SK-N-DZ (cell line): ENCODE measurements around the gene PEPD.
"Not testable (repeated sequence)": the region's sequence is repeated elsewhere in the genome, so short reads cannot be mapped to it uniquely, and the experiment has no call there.

Experiments used
- DNase-seq: peaks from one replicate; pipeline ENCODE4 v3.0.0-alpha.2; 2015; ENCODE audit warnings: low spot score

PEPD gene

GRCh38 chr19:33498391-33499000 lies 23.1 kb downstream of the PEPD start:
- no peak for DNase-seq

DNA sequence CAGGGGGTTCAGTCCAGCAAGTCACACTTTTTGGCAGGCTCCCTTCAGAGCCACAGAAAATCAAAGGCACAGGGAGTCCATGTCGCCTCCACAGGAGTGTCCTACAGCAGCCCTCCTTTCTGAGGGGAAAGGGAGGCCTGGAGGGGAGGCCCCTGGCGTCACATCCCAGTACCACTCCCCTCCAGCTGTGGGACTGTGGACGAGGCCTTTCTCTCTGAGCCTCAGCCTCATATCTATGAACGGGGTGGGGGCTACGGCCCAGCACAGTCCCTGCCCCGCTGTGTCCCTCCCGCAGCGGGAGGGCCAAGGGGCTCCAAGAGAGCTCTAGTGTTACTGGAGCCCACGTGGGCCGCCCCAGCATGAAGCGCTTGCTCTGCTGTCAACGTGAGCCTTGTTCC lies 23.8 kb downstream of the PEPD start:
- no peak for DNase-seq

DNA sequence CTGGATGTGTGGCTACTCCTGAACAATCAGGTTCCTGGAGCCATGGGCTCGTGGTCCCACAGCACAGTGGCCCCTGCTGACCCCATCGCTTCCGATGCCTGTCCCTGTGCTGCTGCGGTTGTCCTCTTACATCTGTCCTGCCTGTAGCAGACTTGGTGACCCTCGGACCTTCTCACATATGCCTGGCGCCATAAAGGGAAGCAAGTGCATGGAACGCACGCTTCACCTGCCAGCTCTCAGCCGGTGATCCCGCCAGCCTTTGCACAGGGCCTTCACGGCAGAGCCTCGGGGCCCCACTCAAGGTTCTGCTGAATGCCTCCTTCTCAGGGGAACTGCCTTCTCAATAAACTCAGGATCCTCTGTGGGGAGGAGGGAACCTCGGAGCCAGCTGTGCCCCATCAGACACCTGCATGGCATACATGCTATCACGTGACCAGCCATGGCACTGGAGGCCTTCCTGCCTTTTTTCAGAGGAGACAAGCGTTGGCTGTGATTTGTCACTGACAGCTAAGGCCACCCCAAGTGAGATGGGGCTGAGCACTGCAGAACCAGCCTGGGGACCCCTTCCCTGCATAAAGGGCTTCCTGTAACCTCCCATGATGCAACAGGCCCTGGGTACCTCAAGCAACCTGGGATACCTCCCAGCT lies 24.3 kb downstream of the PEPD start:
- DNase-seq = no peak

DNA sequence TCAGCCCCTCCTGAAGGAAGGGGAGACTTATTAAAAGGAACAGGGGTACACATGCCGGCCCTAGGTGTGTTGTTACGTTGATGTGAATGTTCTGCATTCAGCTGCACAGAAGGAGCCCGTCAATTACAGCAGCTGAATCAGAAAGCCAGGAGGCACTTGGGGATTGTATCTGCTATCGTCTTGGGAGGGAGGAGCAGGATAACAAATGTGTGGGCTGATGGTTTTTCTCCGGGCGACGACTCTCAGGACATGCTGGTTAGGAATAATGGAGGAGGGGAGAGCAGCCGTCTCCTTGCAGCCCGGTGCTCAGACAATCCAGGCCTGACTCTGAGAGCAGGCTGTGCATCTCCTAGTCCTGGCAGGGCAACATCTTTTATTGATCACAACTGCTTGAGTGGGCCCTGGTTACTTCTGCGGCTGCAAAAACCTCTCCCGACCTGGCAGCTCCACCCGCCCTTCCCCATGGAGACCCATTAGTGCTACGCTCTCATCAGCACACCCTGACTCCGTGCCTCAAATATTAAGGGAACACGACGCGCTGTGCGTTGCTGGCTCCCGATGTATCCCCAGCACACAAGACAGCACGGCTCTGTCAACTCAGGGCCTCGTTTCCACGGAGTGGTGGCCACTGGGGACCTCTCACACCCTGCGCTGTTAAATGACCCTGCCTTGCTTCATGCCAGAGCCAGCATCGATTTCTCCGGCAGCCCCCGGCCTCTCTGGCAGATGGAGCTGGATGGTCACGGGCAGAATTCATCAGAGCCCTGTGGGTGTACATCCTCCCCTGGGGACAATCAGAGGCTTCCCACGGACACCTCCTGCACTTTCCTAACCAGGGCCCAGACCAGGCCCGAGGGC lies 25.3 kb downstream of the PEPD start:
- DNase-seq = peak; percentile 64

DNA sequence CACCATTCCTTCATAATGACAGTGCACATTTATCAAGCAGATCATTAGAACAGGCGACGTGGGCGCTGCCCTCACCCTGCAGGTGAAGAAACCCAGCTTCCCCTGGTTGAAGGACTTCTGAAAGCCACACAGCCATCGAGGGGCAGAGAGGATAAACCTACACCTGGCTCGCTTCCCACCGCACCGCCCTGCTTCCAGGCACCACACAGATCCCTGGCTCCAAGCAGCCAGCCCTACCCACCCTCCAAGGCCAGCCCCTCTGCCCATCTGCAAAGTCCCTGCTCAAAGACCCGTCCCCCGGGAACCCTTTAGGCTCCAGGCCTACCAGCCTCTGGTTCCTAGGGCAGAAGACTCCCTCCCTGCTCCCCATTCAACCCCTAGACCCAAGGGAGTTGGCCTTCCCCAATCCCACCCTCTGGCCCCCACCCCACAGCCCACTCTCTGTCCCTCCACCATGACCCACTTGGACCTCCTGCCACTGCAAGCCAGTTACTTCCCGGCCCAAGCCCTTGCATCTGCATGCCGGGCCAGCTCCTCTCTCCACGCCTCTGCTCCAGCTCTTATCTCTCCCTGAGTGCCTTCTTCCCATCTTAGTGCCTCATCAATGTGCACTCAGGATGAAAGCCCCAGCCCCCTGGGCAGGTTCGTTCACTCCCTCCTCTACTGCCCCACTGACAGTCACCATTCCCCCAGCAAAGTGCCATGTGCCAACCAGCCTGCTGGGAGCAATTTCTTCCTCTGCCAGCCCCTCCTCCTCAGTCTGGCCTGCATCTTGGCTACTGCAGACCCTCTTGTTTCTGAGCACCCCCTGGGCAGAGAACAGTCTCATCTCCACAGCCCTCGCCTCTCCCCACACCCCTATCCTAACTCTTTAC lies 28.0 kb downstream of the PEPD start:
- no peak for DNase-seq

DNA sequence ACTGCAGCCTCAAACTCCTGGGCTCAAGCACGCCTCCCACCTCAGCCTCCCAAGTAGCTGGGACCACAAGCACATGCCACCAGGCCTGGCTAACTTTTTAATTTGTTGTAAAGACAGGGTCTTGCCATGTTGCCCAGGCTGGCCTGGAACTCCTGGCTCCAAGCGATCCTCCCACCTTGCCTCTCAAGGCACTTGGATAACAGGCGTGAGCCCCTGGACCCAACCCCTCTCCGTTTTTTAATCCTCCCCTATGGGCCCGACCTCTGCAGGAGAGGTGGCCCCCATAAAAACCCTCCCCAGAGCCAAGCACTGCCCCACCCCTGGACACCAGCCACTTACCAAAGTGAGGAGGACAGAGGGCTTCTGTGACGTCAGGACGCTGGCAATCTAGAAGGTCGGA lies 28.6 kb downstream of the PEPD start:
- DNase-seq = no peak

GRCh38 chr19:33492090-33492489 lies 29.5 kb downstream of the PEPD start:
- DNase-seq = no peak

- not testable (repeated sequence) for DNase-seq
Measured at GRCh38 chr19:33490596-33490995, 31.0 kb downstream of the PEPD start.

DNA sequence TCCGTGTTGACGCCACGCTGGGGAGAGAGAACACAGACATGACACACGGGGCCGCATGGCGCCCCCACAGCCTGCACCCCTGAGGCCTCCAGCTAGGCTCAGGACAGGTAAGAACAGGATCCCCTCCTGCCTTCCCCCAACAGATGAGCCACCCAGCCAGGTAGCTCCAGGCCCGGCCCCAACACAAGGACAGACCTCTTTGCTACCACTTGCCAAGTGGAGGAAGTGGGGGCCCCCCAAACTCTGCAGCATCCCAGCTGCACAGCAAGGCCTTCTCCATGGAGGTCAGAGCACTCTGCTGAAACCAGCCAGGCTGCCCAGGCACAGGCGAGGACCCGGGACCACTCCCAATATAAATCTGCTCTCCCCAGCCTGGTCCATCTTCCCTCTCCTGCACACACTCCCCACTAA lies 31.5 kb downstream of the PEPD start:
- DNase-seq = no peak

GRCh38 chr19:33488826-33489225 lies 32.8 kb downstream of the PEPD start:
- no peak for DNase-seq

DNA sequence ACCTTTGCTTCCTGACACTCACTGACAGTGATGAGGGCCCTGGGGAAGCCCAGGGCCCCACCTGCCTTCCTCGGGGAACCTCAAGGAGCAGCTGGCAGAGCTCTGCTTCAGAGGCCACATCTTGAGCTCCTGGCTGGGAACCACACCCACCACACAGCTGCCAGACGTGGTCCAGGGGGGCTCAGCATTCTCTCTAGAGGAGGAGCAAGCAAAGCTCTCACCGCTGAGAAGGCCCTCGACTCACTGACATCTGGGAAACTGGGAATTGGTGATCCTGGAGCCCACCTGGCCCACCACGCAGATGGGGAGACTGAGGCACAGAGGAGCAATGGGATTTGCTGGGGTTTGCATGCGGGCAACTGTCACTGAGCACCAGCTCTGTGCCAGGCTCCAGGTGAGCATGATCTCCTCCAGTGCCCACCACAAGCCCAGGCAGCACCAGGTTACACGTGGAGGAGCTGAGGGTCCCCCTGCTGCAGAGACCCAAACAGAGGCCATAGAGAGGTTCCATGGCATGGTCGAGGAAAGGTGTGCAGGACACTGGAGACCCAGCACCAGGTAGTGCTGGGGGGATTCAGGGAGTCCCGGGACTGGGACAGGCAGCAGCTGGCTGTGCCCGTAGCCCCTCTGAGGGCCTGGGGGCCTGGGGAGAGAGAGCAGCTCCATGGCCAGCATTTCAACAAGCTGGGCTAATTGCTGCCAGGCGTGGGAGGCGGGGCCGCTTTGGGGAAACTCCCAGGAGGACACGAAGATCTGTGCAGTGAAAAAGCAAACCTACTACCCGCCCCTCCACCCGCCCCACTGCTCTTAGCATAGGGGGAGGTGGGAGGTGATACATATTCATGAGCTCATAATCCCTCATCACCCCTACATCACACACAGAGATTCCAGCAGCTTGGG lies 33.4 kb downstream of the PEPD start:
- no peak for DNase-seq

- no peak for DNase-seq
Measured at GRCh38 chr19:33486936-33487811, 34.4 kb downstream of the PEPD start.

- no peak for DNase-seq
Measured at GRCh38 chr19:33486407-33486806, 35.2 kb downstream of the PEPD start.

DNA sequence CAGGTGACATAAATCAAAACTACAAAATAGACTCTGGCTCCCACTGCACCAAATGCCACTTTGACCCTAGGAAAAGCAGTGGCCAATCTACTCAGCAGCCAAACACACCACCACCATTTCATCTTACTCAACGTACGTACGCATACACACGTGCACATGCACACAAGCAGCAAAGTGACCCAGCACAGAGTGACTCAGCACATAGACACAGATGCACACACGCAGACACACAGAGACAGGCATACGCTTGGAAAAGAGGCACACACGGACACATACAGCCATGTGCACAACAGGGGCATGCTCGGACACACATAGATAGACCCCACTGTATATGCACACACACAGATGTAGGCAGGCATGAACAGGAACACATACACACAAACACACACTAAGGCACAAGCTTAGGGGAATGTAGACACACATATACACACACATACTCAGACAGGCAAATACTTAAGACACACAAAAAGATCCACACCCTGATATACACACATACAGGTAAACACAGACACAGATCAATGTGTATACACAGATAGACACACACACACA lies 37.3 kb downstream of the PEPD start:
- no peak for DNase-seq

DNA sequence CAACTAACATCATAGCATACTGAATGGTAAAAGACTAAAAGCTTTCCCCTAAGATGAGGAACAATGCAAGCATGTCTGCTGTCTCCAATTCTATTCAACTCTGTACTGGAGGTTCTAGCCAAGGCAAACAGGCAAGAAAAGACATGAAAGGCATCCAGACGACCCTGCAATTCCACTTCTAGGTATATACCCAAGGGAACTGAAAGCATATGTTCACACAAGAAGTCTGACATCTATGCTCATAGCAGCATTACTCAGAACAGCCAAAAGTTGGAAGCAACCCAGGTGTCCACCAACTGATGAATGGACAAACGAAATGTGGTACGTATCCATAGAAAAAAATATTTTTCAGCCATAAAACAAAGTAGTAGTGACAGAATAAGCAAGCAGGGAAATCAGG lies 39.1 kb downstream of the PEPD start:
- no peak for DNase-seq

DNA sequence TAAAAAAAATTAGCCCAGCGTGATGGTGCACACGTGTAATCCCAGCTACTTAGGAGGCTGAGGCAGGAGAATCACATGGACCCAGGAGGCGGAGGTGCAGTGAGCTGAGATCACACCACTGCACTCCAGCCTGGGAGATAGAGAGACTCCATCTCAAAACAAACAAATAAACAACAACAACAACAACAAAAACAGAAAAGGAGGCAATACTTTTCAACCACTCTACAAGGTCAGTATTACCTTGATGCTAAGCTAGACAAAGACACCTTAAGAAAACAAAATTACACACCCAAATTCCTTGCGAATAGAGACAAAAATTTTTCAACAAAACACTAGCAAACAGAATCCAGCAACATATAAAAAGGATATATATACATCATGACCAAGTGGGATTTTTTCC lies 39.7 kb downstream of the PEPD start:
- DNase-seq = no peak

DNA sequence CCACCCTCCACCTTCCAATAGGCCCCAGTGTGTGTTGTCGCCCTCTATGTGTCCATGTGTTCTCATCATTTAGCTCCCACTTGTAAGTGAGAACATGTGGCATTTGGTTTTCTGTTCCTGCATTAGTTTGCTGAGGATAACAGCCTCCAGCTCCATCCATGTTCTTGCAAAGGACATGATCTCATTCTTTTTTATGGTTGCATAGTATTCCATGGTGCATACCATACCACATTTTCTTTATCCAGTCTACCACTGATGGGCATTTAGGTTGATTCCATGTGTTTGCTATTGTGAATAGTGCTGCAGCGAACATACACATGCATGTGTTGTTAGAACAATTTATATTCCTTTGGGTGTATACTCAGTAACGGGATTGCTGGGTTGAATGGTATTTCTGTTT lies 42.0 kb downstream of the PEPD start:
- DNase-seq = not testable (repeated sequence)

DNA sequence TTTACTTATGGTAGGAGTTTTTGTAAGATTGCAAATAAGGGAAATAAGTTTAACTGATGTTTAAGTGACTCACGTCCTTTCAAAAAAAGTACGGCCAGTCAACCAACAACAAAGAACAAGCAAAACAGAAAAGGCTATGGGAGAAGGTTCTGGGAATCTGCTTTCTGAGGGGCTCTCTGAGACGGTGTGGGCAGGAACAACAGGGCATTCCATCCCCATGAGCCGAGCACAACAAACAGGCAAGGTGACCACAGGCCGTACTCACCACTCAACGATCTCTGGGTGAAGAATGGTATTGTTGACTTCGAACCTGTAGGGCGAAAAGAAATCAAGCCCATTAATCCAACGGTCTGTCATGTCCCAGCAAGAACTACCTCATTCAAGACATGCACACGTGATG lies 43.8 kb downstream of the PEPD start:
- no peak for DNase-seq

- DNase-seq = no peak
Measured at GRCh38 chr19:33476151-33476707, 45.4 kb downstream of the PEPD start.
